HepG2 (cell line): Measurements from ENCODE around the gene HLA-DQA1. TPM values are rescaled to one million over a fixed set of nuclear protein-coding genes. Genes with fewer than 3 reads are reported as not detected.

ENCODE experiments used
- ATAC-seq: fragments of 200-7000 bp; cut with Tn5 transposase; 3 replicates; pipeline ENCODE4 v1.9.1; 2020; ENCODE audit warnings: mild to moderate bottlenecking, moderate library complexity
- BruUV-seq: library from RNA; stranded (reverse); fragments of 400-500 nt; replicated peaks from 2 replicates; lab custom pipeline; 2021; lab: Mats Ljungman, UMichigan
- CTCF ChIA-PET: fragments of 300-600 bp; formaldehyde crosslinking; extraction: SDS; loops from one replicate; lab custom pipeline; 2021; ENCODE audit warnings: low total read pairs, inconsistent platforms, low intra/inter-chr PET ratio; lab: Yijun Ruan, JAX
- POLR2A ChIA-PET: fragments of 350-600 bp; sonication (Branson Sonifier 250); formaldehyde crosslinking; loops from one replicate; lab custom pipeline; 2020; ENCODE audit warnings: antibody characterized with exemption, inconsistent platforms; lab: Yijun Ruan, JAX
- DNase-seq: peaks from one replicate; pipeline ENCODE4 v3.0.0-alpha.2; 2015; ENCODE audit warnings: low spot score
- FAIRE-seq: peaks from 3 replicates; lab custom pipeline; 2011; peaks lifted over from hg19 to GRCh38; lab: Jason Lieb, UNC
- H2AFZ ChIP-seq: one replicate; pipeline ENCODE4 v1.6.1; 2011; ENCODE audit warnings: low read length, inconsistent platforms
- H3K27ac ChIP-seq: fragments of 300-600 bp; 3 replicates; pipeline ENCODE4 v1.8.0; 2011; ENCODE audit warnings: mixed run types, mild to moderate bottlenecking, mixed read lengths, low read length, inconsistent platforms; ENCODE audit not compliant: insufficient read depth; ENCODE audit errors: extremely low read length
- H3K27me3 ChIP-seq, 2 experiments: fragments of 200-600 bp in 1 of 2; 2 replicates in 1 of 2; 3 replicates in 1 of 2; pipeline versions ENCODE4 v1.6.0 to v1.8.0; 2011; ENCODE audit warnings: low read length in 2 of 2, mild to moderate bottlenecking in 2 of 2, moderate library complexity in 2 of 2, inconsistent platforms in 1 of 2; ENCODE audit not compliant: insufficient read depth in 2 of 2, control insufficient read depth in 1 of 2
- H3K36me3 ChIP-seq, 2 experiments: fragments of 200-600 bp in 1 of 2; replicated peaks in 1 of 2; 2 replicates in 1 of 2; 3 replicates in 1 of 2; pipeline versions ENCODE4 v1.5.1 to v1.8.0; 2011; ENCODE audit warnings: low read length in 2 of 2, inconsistent platforms in 1 of 2; ENCODE audit not compliant: insufficient read depth in 2 of 2, control insufficient read depth in 1 of 2
- H3K4me1 ChIP-seq: 2 replicates; pipeline ENCODE4 v1.5.1; 2012; ENCODE audit warnings: low read length, inconsistent platforms; ENCODE audit not compliant: insufficient read depth
- H3K4me2 ChIP-seq: 2 replicates; pipeline ENCODE4 v1.6.0; 2011; ENCODE audit warnings: low read depth, low read length, inconsistent platforms
- H3K4me3 ChIP-seq, 3 experiments: fragments of 200-600 bp in 1 of 3; sonication (generic), shearing (Covaris generic) in 1 of 3; replicated peaks in 1 of 3; 2 replicates each; pipeline ENCODE4 v1.5.1; 2011 to 2016; ENCODE audit warnings: low read length in 3 of 3, inconsistent platforms in 2 of 3, low read depth in 2 of 3, mild to moderate bottlenecking in 2 of 3, control low read depth in 1 of 3, mixed read lengths in 1 of 3; ENCODE audit not compliant: insufficient read depth in 1 of 3
- H3K79me2 ChIP-seq: one replicate; pipeline ENCODE4 v1.6.1; 2011; ENCODE audit warnings: low read length, inconsistent platforms; ENCODE audit not compliant: insufficient read depth
- H3K9ac ChIP-seq: 2 replicates; pipeline ENCODE4 v1.6.0; 2011; ENCODE audit warnings: mild to moderate bottlenecking, low read depth, low read length, inconsistent platforms; ENCODE audit not compliant: insufficient read depth
- H3K9me3 ChIP-seq: 2 replicates; pipeline ENCODE4 v1.5.1; 2012; ENCODE audit warnings: mild to moderate bottlenecking, low read length
- H4K20me1 ChIP-seq: 2 replicates; pipeline ENCODE4 v1.6.0; 2011; ENCODE audit warnings: inconsistent platforms, mild to moderate bottlenecking, low read length, moderate library complexity; ENCODE audit not compliant: insufficient read depth
- CERS6 ChIP-seq: sonication (generic); formaldehyde crosslinking; IDR thresholded peaks from 2 replicates; pipeline ENCODE4 v1.5.0; 2020; ENCODE audit warnings: missing genetic modification reagents
- HDAC1 ChIP-seq: sonication (generic); formaldehyde crosslinking; IDR thresholded peaks from 2 replicates; pipeline ENCODE4 v1.5.1; 2020; ENCODE audit warnings: mild to moderate bottlenecking, missing genetic modification reagents
- MAF1 ChIP-seq: sonication (generic); formaldehyde crosslinking; IDR thresholded peaks from 2 replicates; pipeline ENCODE4 v1.5.0; 2020; ENCODE audit warnings: missing genetic modification reagents, borderline replicate concordance
- MTERF4 ChIP-seq: sonication (generic); formaldehyde crosslinking; IDR thresholded peaks from 2 replicates; pipeline ENCODE4 v1.8.0; 2023; ENCODE audit warnings: mild to moderate bottlenecking, missing genetic modification reagents
- TEF ChIP-seq: sonication (generic); formaldehyde crosslinking; IDR thresholded peaks from 2 replicates; pipeline ENCODE4 v1.5.0; 2020; ENCODE audit warnings: missing genetic modification reagents
- ZBTB44 ChIP-seq: sonication (generic); formaldehyde crosslinking; IDR thresholded peaks from 2 replicates; pipeline ENCODE4 v1.4.0; 2020; ENCODE audit warnings: missing genetic modification reagents
- ZKSCAN8 ChIP-seq: IDR thresholded peaks from 2 replicates; pipeline ENCODE4 v1.6.1; 2016; ENCODE audit warnings: borderline replicate concordance, missing genetic modification reagents, missing compliant biosample characterization
- ZNF138 ChIP-seq: sonication (generic); formaldehyde crosslinking; IDR thresholded peaks from 2 replicates; pipeline ENCODE4 v1.5.0; 2020; ENCODE audit warnings: mild to moderate bottlenecking, low read depth, missing genetic modification reagents
- ZSCAN31 ChIP-seq: sonication (generic); formaldehyde crosslinking; IDR thresholded peaks from 2 replicates; pipeline ENCODE4 v1.5.0; 2020; ENCODE audit warnings: low read depth, mild to moderate bottlenecking, missing genetic modification reagents
- WGBS: methylation state at CpG from one replicate; pipeline ENCODE4 v1.1.6; 2017; ENCODE audit warnings: low lambda C conversion rate; 5-methylcytosine and 5-hydroxymethylcytosine counted together
- in situ Hi-C: cut with HindIII; loops from 2 replicates; pipeline ENCODE4 v1.10.0; 2017; ENCODE audit warnings: low pct_unique_long_range_greater_than_20kb; ENCODE audit not compliant: extremely low pct_ligation_motif_present
- intact Hi-C: fragments of 100-400 bp; cut with micrococcal nuclease; formaldehyde crosslinking; loops from one replicate; pipeline ENCODE4 v1.10.0; 2022; ENCODE audit not compliant: unreplicated experiment
- polyA plus RNA-seq, 8 experiments: library from polyadenylated mRNA; depleted of rRNA in 3 of 8; stranded (reverse) in 7 of 8; unstranded in 1 of 8; fragments of >200 nt; fragmentation: Illumina TruSeq in 4 of 8; extraction: Trizol in 4 of 8; gene quantifications; 2 replicates each; pipeline versions ENCODE4 v1.2.1 to v1.2.3, GENCODE V29; 2011 to 2016; ENCODE audit warnings: low read depth in 4 of 8, missing spikeins in 1 of 8, mixed read lengths in 1 of 8; ENCODE audit not compliant: insufficient read depth in 1 of 8
- total RNA-seq, 5 experiments: library from RNA; depleted of rRNA; stranded (reverse); fragments of >200 nt; fragmentation: Illumina TruSeq; extraction: Trizol; gene quantifications; 2 replicates each; pipeline ENCODE4 v1.2.3, GENCODE V29; 2016; ENCODE audit warnings: low read depth in 1 of 5

HLA-DQA1 gene
- total and polyA plus RNA-seq, 2 of the 13 experiments (the other 11 are each of a cell fraction or from before 2014, with no cell fraction given) = not detected

GRCh38 chr6:32635526-32636123 lies 1.6 kb upstream of the HLA-DQA1 start (continued):
- no peak for TF ChIP-seq TEF (CRISPR knock-in tag)
- TF ChIP-seq ZNF138 (CRISPR knock-in tag) = no peak
- TF ChIP-seq ZKSCAN8 = no peak
- TF ChIP-seq MAF1 (CRISPR knock-in tag) = no peak

- ChIA-PET CTCF (no interaction called here), POLR2A (no interaction called here)
- Histone ChIP-seq H3K27me3 (peaks cover 2 to 9% of the 10 kb centered on the region in 2 experiments; a peak in 3 of 5 replicates), H3K9me3 (no peaks in the 10 kb centered on the region), H3K9ac (no peak overlapping the region), H3K4me2 (no peak overlapping the region), H2AFZ (no peak overlapping the region), H4K20me1 (no peaks in the 10 kb centered on the region), H3K27ac (no peak overlapping the region), H3K4me3 (no peak overlapping the region), H3K36me3 (no peaks in the 10 kb centered on the region), H3K4me1 (no peaks in the 10 kb centered on the region), H3K79me2 (no peaks in the 10 kb centered on the region)
- in situ Hi-C loops (no loop called here), intact Hi-C loops (no loop called here)
- BruUV-seq = no TSS peak
- DNase-seq = no peak
- no peak for ATAC-seq
- 12% methylated on average over 3 of the region's 3 CpGs for WGBS
- FAIRE-seq = no peak
- TF ChIP-seq MTERF4 (CRISPR knock-in tag) = no peak
- TF ChIP-seq CERS6 = no peak
- TF ChIP-seq ZBTB44 (CRISPR knock-in tag) = no peak
- no peak for TF ChIP-seq HDAC1 (CRISPR knock-in tag)
- no peak for TF ChIP-seq ZSCAN31 (CRISPR knock-in tag)
- TF ChIP-seq, all 625 proteins: peak for 0
Observed at GRCh38 chr6:32637883-32638282, 677 bp downstream of the HLA-DQA1 start.
